Panc1 (cell line): ENCODE data around the gene NT5C1A. TPM values are rescaled to one million over a fixed set of nuclear protein-coding genes. Genes with fewer than 3 reads are reported as not detected.

Experiments used
- ATAC-seq: fragments of 200-7000 bp; cut with Tn5 transposase; 2 replicates; pipeline ENCODE4 v1.9.1; 2020; ENCODE audit warnings: mild to moderate bottlenecking, moderate library complexity
- BruUV-seq: library from RNA; stranded (reverse); fragments of 400-500 nt; replicated peaks from 2 replicates; lab custom pipeline; 2021; lab: Mats Ljungman, UMichigan
- CTCF ChIA-PET: fragments of 300-600 bp; sonication (Branson Sonifier 250); formaldehyde crosslinking; loops from one replicate; lab custom pipeline; 2022; ENCODE audit warnings: antibody characterized with exemption; lab: Charles Lee
- POLR2A ChIA-PET: fragments of 300-600 bp; sonication (Branson Sonifier 250); formaldehyde crosslinking; loops from one replicate; lab custom pipeline; 2022; ENCODE audit warnings: antibody characterized with exemption; lab: Charles Lee
- DNase-seq: peaks from one replicate; pipeline ENCODE4 v3.0.0-alpha.2; 2010; ENCODE audit warnings: low read depth, low spot score
- H3K27ac ChIP-seq: 2 replicates; pipeline ENCODE4 v1.5.1; 2011; ENCODE audit warnings: mild to moderate bottlenecking, low read length, inconsistent platforms
- H3K27me3 ChIP-seq: fragments of 200-500 bp; sonication (Bioruptor generic); 2 replicates; pipeline ENCODE4 v1.6.0; 2014; ENCODE audit warnings: low read length, inconsistent platforms; ENCODE audit not compliant: control insufficient read depth, insufficient read depth
- H3K36me3 ChIP-seq: fragments of 200-500 bp; sonication (Bioruptor generic); 2 replicates; pipeline ENCODE4 v1.5.1; 2014; ENCODE audit warnings: inconsistent platforms, mild to moderate bottlenecking, low read length, moderate library complexity; ENCODE audit not compliant: control insufficient read depth, insufficient read depth
- H3K4me1 ChIP-seq: 2 replicates; pipeline ENCODE4 v1.5.1; 2011; ENCODE audit warnings: inconsistent platforms, mild to moderate bottlenecking, low read length, moderate library complexity; ENCODE audit not compliant: control insufficient read depth, insufficient read depth
- H3K4me3 ChIP-seq, 2 experiments: 2 replicates each; pipeline ENCODE4 v1.5.1; 2011 to 2012; ENCODE audit warnings: low read depth in 2 of 2, low read length in 2 of 2, mild to moderate bottlenecking in 2 of 2, inconsistent platforms in 1 of 2, moderate library complexity in 1 of 2
- H3K9me3 ChIP-seq: fragments of 200-500 bp; sonication (Bioruptor generic); 2 replicates; pipeline ENCODE4 v1.5.1; 2014; ENCODE audit warnings: low read depth, mild to moderate bottlenecking, inconsistent platforms, low read length, moderate library complexity; ENCODE audit not compliant: control insufficient read depth, insufficient read depth
- POLR2AphosphoS5 ChIP-seq: IDR thresholded peaks from 2 replicates; pipeline ENCODE4 v1.6.1; 2012; ENCODE audit warnings: mild to moderate bottlenecking, low read depth, low read length, moderate library complexity
- SIN3A ChIP-seq: IDR thresholded peaks from 2 replicates; pipeline ENCODE4 v1.6.1; 2012; ENCODE audit warnings: low read depth, mild to moderate bottlenecking, low read length, moderate library complexity, borderline replicate concordance; ENCODE audit not compliant: insufficient read depth
- TCF7L2 ChIP-seq: IDR thresholded peaks from 2 replicates; pipeline ENCODE4 v1.6.1; 2011; ENCODE audit warnings: mild to moderate bottlenecking, low read depth, low read length, inconsistent platforms
- in situ Hi-C: cut with HindIII; loops from 2 replicates; pipeline ENCODE4 v1.10.0; 2016; ENCODE audit warnings: low sequenced_read_pairs, low pct_unique_long_range_greater_than_20kb
- intact Hi-C: fragments of 100-400 bp; cut with micrococcal nuclease; formaldehyde crosslinking; loops from one replicate; pipeline ENCODE4 v1.10.0; 2022; ENCODE audit not compliant: unreplicated experiment
- total RNA-seq: library from RNA; stranded (reverse); gene quantifications from one replicate; pipeline ENCODE4 v1.2.1, GENCODE V29; 2021; ENCODE audit not compliant: unreplicated experiment
- TF ChIP-seq, protein P1 (sequence below): fragments of 450-650 bp; IDR thresholded peaks from 2 replicates; pipeline ENCODE4 v1.5.1; 2017; ENCODE audit warnings: mild to moderate bottlenecking
- TF ChIP-seq, protein P2 (sequence below), 2 experiments: IDR thresholded peaks; 2 replicates each; pipeline ENCODE4 v1.6.1; 2011 to 2012; ENCODE audit warnings: low read depth in 2 of 2, control low read depth in 1 of 2, low read length in 1 of 2, mild to moderate bottlenecking in 1 of 2, moderate library complexity in 1 of 2; ENCODE audit not compliant: insufficient read depth in 1 of 2

The NT5C1A gene
- total RNA-seq, 1 experiment from 2014 or later: not detected

DNA sequence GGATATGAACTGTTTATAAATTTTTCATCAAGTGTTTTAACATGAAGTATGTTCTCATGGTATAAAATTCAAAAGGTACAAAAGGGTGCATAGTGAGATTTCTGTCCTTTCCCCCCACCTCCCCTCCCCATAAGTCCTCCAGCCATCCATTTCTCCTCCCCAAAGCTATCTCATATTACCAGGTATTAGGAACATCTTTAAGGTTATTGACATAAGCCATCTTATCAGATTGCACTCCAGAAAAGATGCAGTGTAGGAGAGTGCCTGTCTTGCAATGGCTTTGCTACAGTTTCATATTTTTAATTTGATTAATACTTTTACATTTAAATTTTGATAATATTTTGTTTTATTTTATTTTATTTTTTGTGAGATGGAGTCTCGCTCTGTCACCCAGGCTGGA lies 32.9 kb upstream of the NT5C1A start:
- Histone ChIP-seq H3K27me3 (no peaks in the 10 kb centered on the region), H3K27ac (no peak overlapping the region), H3K9me3 (no peaks in the 10 kb centered on the region), H3K36me3 (no peaks in the 10 kb centered on the region), H3K4me3 (no peak overlapping the region), H3K4me1 (no peaks in the 10 kb centered on the region)
- ChIA-PET CTCF (no interaction called here), POLR2A (interaction anchor here (0.7 kb wide), 1 partner anchor 8 kb away, joined by 3 read pairs; no protein-coding TSS in a partner anchor)
- no TSS peak for BruUV-seq
- in situ Hi-C loops: no loop called here
- intact Hi-C loops: no loop called here
- TF ChIP-seq SIN3A: no peak
- TF ChIP-seq, protein P1, sequence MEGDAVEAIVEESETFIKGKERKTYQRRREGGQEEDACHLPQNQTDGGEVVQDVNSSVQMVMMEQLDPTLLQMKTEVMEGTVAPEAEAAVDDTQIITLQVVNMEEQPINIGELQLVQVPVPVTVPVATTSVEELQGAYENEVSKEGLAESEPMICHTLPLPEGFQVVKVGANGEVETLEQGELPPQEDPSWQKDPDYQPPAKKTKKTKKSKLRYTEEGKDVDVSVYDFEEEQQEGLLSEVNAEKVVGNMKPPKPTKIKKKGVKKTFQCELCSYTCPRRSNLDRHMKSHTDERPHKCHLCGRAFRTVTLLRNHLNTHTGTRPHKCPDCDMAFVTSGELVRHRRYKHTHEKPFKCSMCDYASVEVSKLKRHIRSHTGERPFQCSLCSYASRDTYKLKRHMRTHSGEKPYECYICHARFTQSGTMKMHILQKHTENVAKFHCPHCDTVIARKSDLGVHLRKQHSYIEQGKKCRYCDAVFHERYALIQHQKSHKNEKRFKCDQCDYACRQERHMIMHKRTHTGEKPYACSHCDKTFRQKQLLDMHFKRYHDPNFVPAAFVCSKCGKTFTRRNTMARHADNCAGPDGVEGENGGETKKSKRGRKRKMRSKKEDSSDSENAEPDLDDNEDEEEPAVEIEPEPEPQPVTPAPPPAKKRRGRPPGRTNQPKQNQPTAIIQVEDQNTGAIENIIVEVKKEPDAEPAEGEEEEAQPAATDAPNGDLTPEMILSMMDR: no peak
- no peak for TF ChIP-seq POLR2AphosphoS5
- no peak for TF ChIP-seq TCF7L2
- TF ChIP-seq, protein P2, sequence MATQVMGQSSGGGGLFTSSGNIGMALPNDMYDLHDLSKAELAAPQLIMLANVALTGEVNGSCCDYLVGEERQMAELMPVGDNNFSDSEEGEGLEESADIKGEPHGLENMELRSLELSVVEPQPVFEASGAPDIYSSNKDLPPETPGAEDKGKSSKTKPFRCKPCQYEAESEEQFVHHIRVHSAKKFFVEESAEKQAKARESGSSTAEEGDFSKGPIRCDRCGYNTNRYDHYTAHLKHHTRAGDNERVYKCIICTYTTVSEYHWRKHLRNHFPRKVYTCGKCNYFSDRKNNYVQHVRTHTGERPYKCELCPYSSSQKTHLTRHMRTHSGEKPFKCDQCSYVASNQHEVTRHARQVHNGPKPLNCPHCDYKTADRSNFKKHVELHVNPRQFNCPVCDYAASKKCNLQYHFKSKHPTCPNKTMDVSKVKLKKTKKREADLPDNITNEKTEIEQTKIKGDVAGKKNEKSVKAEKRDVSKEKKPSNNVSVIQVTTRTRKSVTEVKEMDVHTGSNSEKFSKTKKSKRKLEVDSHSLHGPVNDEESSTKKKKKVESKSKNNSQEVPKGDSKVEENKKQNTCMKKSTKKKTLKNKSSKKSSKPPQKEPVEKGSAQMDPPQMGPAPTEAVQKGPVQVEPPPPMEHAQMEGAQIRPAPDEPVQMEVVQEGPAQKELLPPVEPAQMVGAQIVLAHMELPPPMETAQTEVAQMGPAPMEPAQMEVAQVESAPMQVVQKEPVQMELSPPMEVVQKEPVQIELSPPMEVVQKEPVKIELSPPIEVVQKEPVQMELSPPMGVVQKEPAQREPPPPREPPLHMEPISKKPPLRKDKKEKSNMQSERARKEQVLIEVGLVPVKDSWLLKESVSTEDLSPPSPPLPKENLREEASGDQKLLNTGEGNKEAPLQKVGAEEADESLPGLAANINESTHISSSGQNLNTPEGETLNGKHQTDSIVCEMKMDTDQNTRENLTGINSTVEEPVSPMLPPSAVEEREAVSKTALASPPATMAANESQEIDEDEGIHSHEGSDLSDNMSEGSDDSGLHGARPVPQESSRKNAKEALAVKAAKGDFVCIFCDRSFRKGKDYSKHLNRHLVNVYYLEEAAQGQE (IDR thresholded peaks at IDR 0.05; ENCODE audit: insufficient read depth in 1 of 2, low read depth in 2 of 2, low read length in 1 of 2): no peak
- DNase-seq (no peak), ATAC-seq (no peak)

DNA sequence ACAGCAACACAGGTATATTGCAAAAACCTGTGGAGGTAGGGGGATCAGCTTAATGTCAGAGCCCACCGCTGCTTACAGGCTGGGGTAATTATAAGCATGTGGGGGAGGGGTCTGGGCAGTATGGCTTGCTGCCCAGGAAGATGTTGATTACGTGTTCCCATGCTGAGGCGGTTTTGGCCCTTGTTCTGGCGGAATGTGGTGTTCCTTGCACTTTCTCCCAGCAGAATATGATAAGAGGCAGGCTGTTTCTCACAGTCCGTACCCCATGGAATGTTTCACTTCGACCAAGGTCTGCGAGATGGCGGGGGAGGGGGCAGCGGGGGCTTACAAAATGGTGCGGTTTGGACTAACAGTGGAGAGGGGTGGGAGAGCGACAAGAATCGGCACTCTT lies 29.1 kb upstream of the NT5C1A start:
- TF ChIP-seq, protein P2 (IDR thresholded peaks at IDR 0.05; ENCODE audit: insufficient read depth in 1 of 2, low read depth in 2 of 2, low read length in 1 of 2): no peak
- TF ChIP-seq, protein P1: no peak
- TF ChIP-seq SIN3A (no peak), POLR2AphosphoS5 (no peak), TCF7L2 (no peak)
- Histone ChIP-seq H3K36me3 (no peaks in the 10 kb centered on the region), H3K27me3 (peaks cover 8% of the 10 kb centered on the region; the same call in 1 of the 2 replicates), H3K27ac (no peak overlapping the region), H3K4me3 (no peak overlapping the region), H3K9me3 (no peaks in the 10 kb centered on the region), H3K4me1 (no peaks in the 10 kb centered on the region)
- CTCF ChIA-PET: interaction anchor here (0.6 to 0.7 kb wide), 2 partner anchors 54 to 102 kb away, joined by 3 to 7 read pairs; no protein-coding TSS in a partner anchor
- in situ Hi-C loops: no loop called here
- intact Hi-C loops: no loop called here
- POLR2A ChIA-PET: no interaction called here
- BruUV-seq: no TSS peak
- ATAC-seq (no peak), DNase-seq (no peak)
